ENCODE data around the gene CBLB.

The CBLB gene

GRCh38 chr3:105704726-105705410 is 163.9 kb downstream of the CBLB start:
- Mint-ChIP-seq H3K4me3 (no peak overlapping the region), H3K27me3 (no peaks in the 10 kb centered on the region)
- CTCF ChIA-PET, result no interaction called here

DNA sequence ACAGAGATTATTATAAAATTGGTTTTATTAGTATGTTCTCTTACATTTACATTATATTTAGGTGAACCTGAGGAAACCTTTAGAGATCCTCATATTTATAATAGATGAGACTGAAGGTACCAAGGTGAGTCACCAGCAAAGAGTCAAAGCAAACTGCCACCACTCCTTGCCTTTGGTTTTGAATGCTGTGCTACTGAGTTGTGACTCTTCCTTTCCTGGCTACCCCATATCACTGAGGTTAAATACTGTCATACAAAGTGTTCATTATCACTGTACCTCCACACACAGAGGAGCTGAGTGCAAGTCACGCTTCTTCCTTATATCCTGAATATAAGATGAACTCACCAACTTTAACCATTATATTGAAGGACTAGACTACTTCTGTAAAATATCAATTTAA is 168.2 kb downstream of the CBLB start:
- Mint-ChIP-seq H3K27ac (no peak overlapping the region), H3K36me3 (peaks cover 66% of the 10 kb centered on the region), H3K27me3 (no peaks in the 10 kb centered on the region), H3K4me1 (peaks cover 16% of the 10 kb centered on the region), H3K4me3 (no peak overlapping the region), H3K9me3 (no peaks in the 10 kb centered on the region)
- no peak for DNase-seq
- CTCF ChIA-PET, result interaction anchor here (0.9 kb wide), 1 partner anchor 152 kb away, joined by 3 read pairs; no protein-coding TSS in a partner anchor

More at GRCh38 chr3:105704726-105705410, 163.9 kb downstream of the CBLB start:
- DNase-seq, result no peak
- peaks cover 13% of the 10 kb centered on the region for H3K4me1 Mint-ChIP-seq
- no peak overlapping the region for H3K27ac Mint-ChIP-seq
- H3K9me3 Mint-ChIP-seq, result no peaks in the 10 kb centered on the region
- peaks cover 65% of the 10 kb centered on the region for H3K36me3 Mint-ChIP-seq

GRCh38 chr3:105691633-105692032 is 177.2 kb downstream of the CBLB start:
- Mint-ChIP-seq H3K4me3 (no peak overlapping the region), H3K27me3 (no peaks in the 10 kb centered on the region), H3K9me3 (no peaks in the 10 kb centered on the region), H3K36me3 (peaks cover 60% of the 10 kb centered on the region), H3K27ac (no peak overlapping the region), H3K4me1 (peaks cover 23% of the 10 kb centered on the region)
- no peak for DNase-seq
- CTCF ChIA-PET, result no interaction called here

DNA sequence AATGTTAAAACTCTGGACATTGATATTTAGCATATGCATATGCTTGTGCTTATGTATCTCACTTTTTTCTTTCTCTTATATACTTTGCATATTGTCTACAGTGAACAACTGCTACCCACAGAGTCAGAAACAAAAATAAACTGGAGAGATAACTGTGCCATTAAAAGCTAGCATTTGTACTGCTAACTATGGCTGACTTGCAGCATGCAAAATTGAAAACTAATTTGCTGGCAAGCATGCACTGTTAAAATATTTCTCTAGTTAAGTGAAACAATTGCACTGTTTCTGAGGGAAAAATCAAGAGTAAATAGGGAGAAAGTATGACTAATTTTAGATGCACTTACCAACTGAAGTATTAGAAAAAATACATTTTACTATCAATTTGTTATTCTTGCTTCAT is 177.8 kb downstream of the CBLB start:
- no peaks in the 10 kb centered on the region for H3K9me3 Mint-ChIP-seq
- H3K27ac Mint-ChIP-seq, result no peak overlapping the region
- no peak for DNase-seq
- no peaks in the 10 kb centered on the region for H3K27me3 Mint-ChIP-seq
- H3K4me3 Mint-ChIP-seq, result no peak overlapping the region
- H3K36me3 Mint-ChIP-seq, result peaks cover 64% of the 10 kb centered on the region
- CTCF ChIA-PET, result no interaction called here
- H3K4me1 Mint-ChIP-seq, result peaks cover 29% of the 10 kb centered on the region

- CTCF ChIA-PET, result interaction anchor here (0.6 to 1.7 kb wide), 3 partner anchors 195 to 921 kb away, joined by 3 to 4 read pairs (median 3); no protein-coding TSS in a partner anchor
- Mint-ChIP-seq H3K4me3 (no peak overlapping the region), H3K9me3 (no peaks in the 10 kb centered on the region), H3K4me1 (peaks cover 30% of the 10 kb centered on the region), H3K27me3 (no peaks in the 10 kb centered on the region), H3K36me3 (peaks cover 69% of the 10 kb centered on the region), H3K27ac (peak overlapping the region; percentile 25)
- DNase-seq, result no peak
These were observed 180.0 kb downstream of the CBLB start for GRCh38 chr3:105688821-105689220.

DNA sequence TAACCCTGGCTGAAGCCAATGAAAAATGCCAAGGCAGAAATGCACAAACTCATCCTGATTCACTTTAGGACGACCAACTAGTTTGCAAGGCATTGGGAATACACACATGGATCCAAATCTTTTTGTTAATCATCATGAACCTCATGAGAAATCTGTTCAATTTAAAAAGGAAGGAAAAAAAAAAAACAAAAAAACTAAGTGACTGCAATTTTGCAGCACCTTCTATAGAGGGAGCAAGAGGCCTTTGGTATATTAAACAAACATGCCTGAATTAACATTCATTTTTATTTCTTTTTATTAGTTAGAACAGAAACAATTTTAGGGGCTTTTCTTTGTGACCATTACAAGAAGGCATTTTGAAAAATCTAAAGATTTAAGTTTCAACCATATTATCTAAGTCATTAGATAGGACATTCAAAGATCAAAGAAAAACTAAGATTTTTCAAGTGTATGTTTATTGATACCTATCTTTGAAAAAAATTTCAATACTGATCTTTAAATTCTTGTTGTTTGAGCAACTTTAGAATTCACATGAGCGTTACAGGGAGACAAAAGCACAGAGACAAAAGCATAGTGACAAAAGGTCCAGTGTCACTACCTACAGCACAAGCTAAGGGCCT is 182.4 kb downstream of the CBLB start:
- DNase-seq, result no peak
- Mint-ChIP-seq H3K4me3 (no peak overlapping the region), H3K36me3 (peaks cover 63% of the 10 kb centered on the region), H3K27ac (no peak overlapping the region), H3K4me1 (peaks cover 28% of the 10 kb centered on the region), H3K9me3 (no peaks in the 10 kb centered on the region), H3K27me3 (no peaks in the 10 kb centered on the region)
- CTCF ChIA-PET, result interaction anchor here (0.9 to 1.5 kb wide), 5 partner anchors 490 to 925 kb away, joined by 3 to 7 read pairs (median 3); no protein-coding TSS in a partner anchor

DNA sequence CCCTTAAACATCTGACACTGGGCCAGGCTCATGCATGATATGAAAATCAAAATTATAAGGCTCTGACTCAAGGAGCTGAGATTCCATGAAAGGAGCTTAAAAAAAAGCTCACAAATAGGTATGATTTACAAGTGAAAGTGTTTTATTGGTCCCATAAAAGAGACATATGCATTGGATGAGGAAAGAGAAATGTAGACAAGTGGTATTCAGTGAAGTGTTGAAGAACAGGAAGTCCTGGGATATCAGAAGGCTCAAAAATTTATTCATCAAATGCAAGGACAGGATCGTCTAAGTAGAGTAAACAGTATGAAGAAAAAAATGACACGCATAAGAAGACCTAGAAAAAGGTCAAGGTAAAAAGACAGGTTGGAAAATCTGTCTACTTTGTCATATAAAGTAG is 188.9 kb downstream of the CBLB start:
- DNase-seq, result no peak
- no peaks in the 10 kb centered on the region for H3K4me1 Mint-ChIP-seq
- no peaks in the 10 kb centered on the region for H3K9me3 Mint-ChIP-seq
- no peaks in the 10 kb centered on the region for H3K27me3 Mint-ChIP-seq
- H3K4me3 Mint-ChIP-seq, result no peak overlapping the region
- H3K27ac Mint-ChIP-seq, result peak overlapping the region; percentile 43
- CTCF ChIA-PET, result no interaction called here
- H3K36me3 Mint-ChIP-seq, result peaks cover 63% of the 10 kb centered on the region

DNA sequence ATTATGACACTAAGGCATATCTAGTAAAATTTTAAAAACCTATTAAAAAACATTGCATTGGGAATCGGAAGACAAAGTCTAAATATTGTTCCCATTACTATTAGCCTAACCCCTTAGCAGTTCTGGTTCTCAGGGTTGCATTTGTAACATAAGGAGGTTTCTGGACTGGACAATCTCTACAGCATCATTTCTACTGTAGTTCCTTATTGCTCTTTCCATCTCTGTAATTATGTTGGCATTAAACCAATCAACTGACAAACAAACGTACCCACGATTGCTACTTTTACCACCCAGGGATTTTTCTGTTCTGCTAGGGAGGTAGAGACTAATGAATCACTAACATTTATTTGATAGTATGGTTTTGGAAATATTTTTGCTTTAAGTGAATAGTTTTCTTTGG is 190.8 kb downstream of the CBLB start:
- Mint-ChIP-seq H3K27me3 (no peaks in the 10 kb centered on the region), H3K4me1 (peaks cover 5% of the 10 kb centered on the region), H3K9me3 (no peaks in the 10 kb centered on the region), H3K4me3 (no peak overlapping the region), H3K27ac (no peak overlapping the region), H3K36me3 (peaks cover 63% of the 10 kb centered on the region)
- DNase-seq, result no peak
- CTCF ChIA-PET, result no interaction called here

- H3K4me1 Mint-ChIP-seq, result peaks cover 5% of the 10 kb centered on the region
- no peaks in the 10 kb centered on the region for H3K9me3 Mint-ChIP-seq
- H3K36me3 Mint-ChIP-seq, result peaks cover 60% of the 10 kb centered on the region
- DNase-seq, result no peak
- H3K27me3 Mint-ChIP-seq, result no peaks in the 10 kb centered on the region
- CTCF ChIA-PET, result no interaction called here
- H3K27ac Mint-ChIP-seq, result no peak overlapping the region
- no peak overlapping the region for H3K4me3 Mint-ChIP-seq
These were observed 192.1 kb downstream of the CBLB start for GRCh38 chr3:105676621-105677300.

DNA sequence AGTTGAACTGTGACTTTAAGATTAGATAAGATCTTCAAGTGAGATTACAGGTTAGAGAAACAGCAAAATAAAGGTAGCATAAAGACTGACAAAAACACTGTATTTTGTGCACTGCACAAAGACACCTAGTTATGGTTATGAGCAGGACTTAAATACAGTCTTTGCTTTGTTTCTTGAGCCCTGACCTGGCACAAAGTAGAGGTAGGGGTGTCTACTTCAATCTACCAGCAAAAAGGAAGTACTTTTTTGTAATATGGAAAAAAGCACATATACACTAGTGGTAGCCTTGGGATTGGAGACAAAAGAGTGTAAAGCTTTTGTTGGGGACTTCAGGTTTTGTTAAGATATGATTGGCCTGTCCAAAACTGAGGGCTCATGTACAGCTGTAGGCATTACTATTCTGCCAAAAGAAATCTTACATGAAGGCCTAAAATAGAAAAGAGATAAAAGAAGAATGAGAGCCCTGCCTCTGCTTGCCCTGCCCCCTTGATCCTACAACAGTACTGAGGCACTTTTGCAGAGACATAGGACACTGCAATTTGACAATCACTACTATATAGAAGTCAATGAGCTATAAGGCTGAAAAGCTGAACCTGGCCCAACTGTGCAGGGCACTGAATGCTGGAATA is 194.3 kb downstream of the CBLB start:
- DNase-seq, result no peak
- no peaks in the 10 kb centered on the region for H3K9me3 Mint-ChIP-seq
- CTCF ChIA-PET, result interaction anchor here (0.6 to 1.4 kb wide), 2 partner anchors 650 to 935 kb away, joined by 3 to 4 read pairs; no protein-coding TSS in a partner anchor
- peaks cover 49% of the 10 kb centered on the region for H3K36me3 Mint-ChIP-seq
- peaks cover 5% of the 10 kb centered on the region for H3K4me1 Mint-ChIP-seq
- H3K4me3 Mint-ChIP-seq, result no peak overlapping the region
- H3K27me3 Mint-ChIP-seq, result no peaks in the 10 kb centered on the region
- no peak overlapping the region for H3K27ac Mint-ChIP-seq

- CTCF ChIA-PET, result no interaction called here
- Mint-ChIP-seq H3K27ac (no peak overlapping the region), H3K4me3 (no peak overlapping the region), H3K36me3 (peaks cover 51% of the 10 kb centered on the region), H3K9me3 (no peaks in the 10 kb centered on the region), H3K4me1 (peaks cover 5% of the 10 kb centered on the region), H3K27me3 (no peaks in the 10 kb centered on the region)
- DNase-seq, result no peak
These were observed 195.8 kb downstream of the CBLB start for GRCh38 chr3:105672996-105673395.

- Mint-ChIP-seq H3K9me3 (no peaks in the 10 kb centered on the region), H3K27ac (no peak overlapping the region), H3K36me3 (peaks cover 57% of the 10 kb centered on the region), H3K27me3 (no peaks in the 10 kb centered on the region), H3K4me1 (no peaks in the 10 kb centered on the region), H3K4me3 (no peak overlapping the region)
- CTCF ChIA-PET, result no interaction called here
- no peak for DNase-seq
These were observed 206.5 kb downstream of the CBLB start for GRCh38 chr3:105662306-105662705.

- Mint-ChIP-seq H3K27me3 (no peaks in the 10 kb centered on the region), H3K27ac (no peak overlapping the region), H3K4me1 (no peaks in the 10 kb centered on the region), H3K9me3 (no peaks in the 10 kb centered on the region), H3K4me3 (no peak overlapping the region), H3K36me3 (peaks cover 59% of the 10 kb centered on the region)
- DNase-seq, result no peak
- CTCF ChIA-PET, result no interaction called here
These were observed 207.4 kb downstream of the CBLB start for GRCh38 chr3:105661461-105661860.

Data from activated naive CD4-positive, alpha-beta T cell treated with anti-CD3 and anti-CD28 coated beads, Interleukin-2, amount 10 ng/mL, durations not matched to agents 7 days and 5 days (primary cell).